GM12878 (cell line): ENCODE measurements around the gene CDC14B. TPM values are rescaled to one million over a fixed set of nuclear protein-coding genes. Genes with fewer than 3 reads are reported as not detected.

ENCODE experiments used
- BHLHE40 ChIP-seq, 2 experiments: fragments of 450-650 bp in 1 of 2; IDR thresholded peaks; 2 replicates each; pipeline ENCODE4 v1.6.1; 2011 to 2017; ENCODE audit warnings: low read depth in 2 of 2, borderline replicate concordance in 1 of 2, improper control_type of control experiment in 1 of 2, low read length in 1 of 2, mild to moderate bottlenecking in 1 of 2
- CREB1 ChIP-seq: IDR thresholded peaks from 2 replicates; pipeline ENCODE4 v1.6.1; 2012; ENCODE audit warnings: low read depth, mild to moderate bottlenecking, inconsistent platforms
- ETV6 ChIP-seq, 2 experiments: fragments of 450-650 bp in 1 of 2; IDR thresholded peaks in 1 of 2; conservative IDR thresholded peaks in 1 of 2; 2 replicates each; pipeline ENCODE4 v1.6.1; 2014; ENCODE audit warnings: antibody characterized with exemption in 1 of 2, borderline replicate concordance in 1 of 2, low read depth in 1 of 2, mild to moderate bottlenecking in 1 of 2, moderate library complexity in 1 of 2
- EZH2 ChIP-seq: IDR thresholded peaks from 2 replicates; pipeline ENCODE4 v1.6.1; 2012; ENCODE audit warnings: low read depth, mild to moderate bottlenecking, control low read depth, inconsistent platforms, low read length, borderline replicate concordance; ENCODE audit not compliant: control insufficient read depth
- HDGF ChIP-seq: fragments of 450-650 bp; IDR thresholded peaks from 2 replicates; pipeline ENCODE4 v1.6.1; 2016; ENCODE audit warnings: antibody characterized with exemption
- IKZF1 ChIP-seq: fragments of 450-650 bp; conservative IDR thresholded peaks from 2 replicates; pipeline ENCODE4 v1.6.1; 2017; ENCODE audit warnings: antibody characterized with exemption, mild to moderate bottlenecking
- MYC ChIP-seq: IDR thresholded peaks from 2 replicates; pipeline ENCODE4 v1.6.1; 2011; ENCODE audit warnings: mild to moderate bottlenecking, low read length, moderate library complexity, inconsistent platforms; ENCODE audit not compliant: insufficient read depth, insufficient replicate concordance, insufficient read length, severe bottlenecking
- NFYA ChIP-seq: IDR thresholded peaks from 2 replicates; pipeline ENCODE4 v1.6.1; 2011; ENCODE audit warnings: low read depth, mild to moderate bottlenecking, low read length, improper control_type of control experiment, borderline replicate concordance
- TAF1 ChIP-seq: IDR thresholded peaks from 2 replicates; pipeline ENCODE4 v1.6.1; 2011; ENCODE audit warnings: mild to moderate bottlenecking, low read depth, low read length, borderline replicate concordance
- TCF12 ChIP-seq: IDR thresholded peaks from 2 replicates; pipeline ENCODE4 v1.6.1; 2011; ENCODE audit warnings: low read depth, mild to moderate bottlenecking, low read length
- ZNF217 ChIP-seq: fragments of 450-650 bp; IDR thresholded peaks from 2 replicates; pipeline ENCODE4 v1.6.1; 2017; ENCODE audit warnings: antibody characterized with exemption, mild to moderate bottlenecking
- ZSCAN29 ChIP-seq: fragments of 450-650 bp; IDR thresholded peaks from 2 replicates; pipeline ENCODE4 v1.6.1; 2017; ENCODE audit warnings: mild to moderate bottlenecking, moderate library complexity
- polyA plus RNA-seq, 11 experiments: library from polyadenylated mRNA; depleted of rRNA in 4 of 11; unstranded in 6 of 11; stranded (reverse) in 5 of 11; fragments of >200 nt; fragmentation: Nextera tagmentation in 4 of 11; fragmentation: Illumina TruSeq in 1 of 11; extraction: Ambion mirVana in 4 of 11; extraction: Trizol in 1 of 11; gene quantifications; 1 replicate in 1 of 11; 2 replicates in 10 of 11; pipeline versions ENCODE4 v1.2.1 to v1.2.3, GENCODE V29; 2011 to 2016; ENCODE audit warnings: inconsistent platforms in 2 of 11, missing spikeins in 2 of 11, low read depth in 1 of 11
- total RNA-seq, 4 experiments: library from RNA; depleted of rRNA in 3 of 4; stranded (reverse); fragments of >200 nt in 3 of 4; fragmentation: Illumina TruSeq in 1 of 4; extraction: Trizol in 1 of 4; gene quantifications; 2 replicates each; pipeline versions ENCODE4 v1.2.1 to v1.2.3, GENCODE V29; 2013 to 2021
- TF ChIP-seq, protein P1 (sequence below): IDR thresholded peaks from 2 replicates; pipeline ENCODE4 v1.6.1; 2011; ENCODE audit warnings: mild to moderate bottlenecking, low read depth, low read length, moderate library complexity; ENCODE audit not compliant: insufficient replicate concordance
- TF ChIP-seq, protein P2 (sequence below): fragments of 450-650 bp; IDR thresholded peaks from 2 replicates; pipeline ENCODE4 v1.6.1; 2018; ENCODE audit warnings: mild to moderate bottlenecking, low read depth, moderate library complexity; ENCODE audit not compliant: partially characterized antibody
- TF ChIP-seq, protein P3 (sequence below): fragments of 450-650 bp; IDR thresholded peaks from 2 replicates; pipeline ENCODE4 v1.6.1; 2017; ENCODE audit warnings: low read depth, mild to moderate bottlenecking, moderate library complexity
- TF ChIP-seq, protein P4 (sequence below): IDR thresholded peaks from 2 replicates; pipeline ENCODE4 v1.6.1; 2011; ENCODE audit warnings: low read depth, low read length, improper control_type of control experiment, borderline replicate concordance
- TF ChIP-seq, protein P5 (sequence below): IDR thresholded peaks from 2 replicates; pipeline ENCODE4 v1.6.1; 2012; ENCODE audit warnings: low read length, inconsistent platforms
- TF ChIP-seq, protein P6 (sequence below): IDR thresholded peaks from 2 replicates; pipeline ENCODE4 v1.6.1; 2011; ENCODE audit warnings: low read depth, mild to moderate bottlenecking, low read length, moderate library complexity, borderline replicate concordance; ENCODE audit errors: extremely low read depth

The CDC14B gene
- total and polyA plus RNA-seq, 10 of the 15 experiments (the other 5 are each of a cell fraction or from before 2014, with no cell fraction given) = 3.7 to 11.7 (median 6.2) TPM

DNA sequence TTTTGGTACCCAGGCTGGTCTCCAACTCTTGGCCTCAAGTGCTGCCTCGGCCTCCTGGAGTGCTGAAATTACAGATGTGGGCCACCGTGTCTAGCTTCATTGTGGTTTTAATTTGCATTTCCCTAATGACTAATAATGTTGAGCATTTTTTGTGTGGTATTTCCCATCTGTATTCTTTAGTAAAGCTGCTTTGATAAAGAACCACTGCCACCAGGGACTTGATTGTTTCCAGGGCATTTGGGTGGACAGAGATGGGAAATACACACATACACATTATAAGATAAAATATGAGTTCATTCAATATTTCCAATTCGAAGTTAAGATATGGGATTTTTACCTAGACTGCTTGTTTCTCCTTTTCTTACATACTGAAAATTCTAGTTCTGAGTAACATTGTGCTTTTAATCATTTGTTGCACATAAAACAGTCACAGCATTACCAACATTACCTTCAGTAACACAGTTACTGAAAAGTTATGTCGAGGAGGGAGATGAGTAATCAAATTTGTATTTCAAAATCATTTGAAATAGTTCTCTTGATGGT is 140.7 kb downstream of the CDC14B start (continued):
- TF ChIP-seq, protein P1, sequence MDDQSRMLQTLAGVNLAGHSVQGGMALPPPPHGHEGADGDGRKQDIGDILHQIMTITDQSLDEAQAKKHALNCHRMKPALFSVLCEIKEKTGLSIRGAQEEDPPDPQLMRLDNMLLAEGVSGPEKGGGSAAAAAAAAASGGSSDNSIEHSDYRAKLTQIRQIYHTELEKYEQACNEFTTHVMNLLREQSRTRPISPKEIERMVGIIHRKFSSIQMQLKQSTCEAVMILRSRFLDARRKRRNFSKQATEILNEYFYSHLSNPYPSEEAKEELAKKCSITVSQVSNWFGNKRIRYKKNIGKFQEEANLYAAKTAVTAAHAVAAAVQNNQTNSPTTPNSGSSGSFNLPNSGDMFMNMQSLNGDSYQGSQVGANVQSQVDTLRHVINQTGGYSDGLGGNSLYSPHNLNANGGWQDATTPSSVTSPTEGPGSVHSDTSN = no peak
- no peak for TF ChIP-seq TCF12
- peak; percentile 92; the same call in 1 of the 2 replicates for TF ChIP-seq ZNF217
- TF ChIP-seq, protein P2, sequence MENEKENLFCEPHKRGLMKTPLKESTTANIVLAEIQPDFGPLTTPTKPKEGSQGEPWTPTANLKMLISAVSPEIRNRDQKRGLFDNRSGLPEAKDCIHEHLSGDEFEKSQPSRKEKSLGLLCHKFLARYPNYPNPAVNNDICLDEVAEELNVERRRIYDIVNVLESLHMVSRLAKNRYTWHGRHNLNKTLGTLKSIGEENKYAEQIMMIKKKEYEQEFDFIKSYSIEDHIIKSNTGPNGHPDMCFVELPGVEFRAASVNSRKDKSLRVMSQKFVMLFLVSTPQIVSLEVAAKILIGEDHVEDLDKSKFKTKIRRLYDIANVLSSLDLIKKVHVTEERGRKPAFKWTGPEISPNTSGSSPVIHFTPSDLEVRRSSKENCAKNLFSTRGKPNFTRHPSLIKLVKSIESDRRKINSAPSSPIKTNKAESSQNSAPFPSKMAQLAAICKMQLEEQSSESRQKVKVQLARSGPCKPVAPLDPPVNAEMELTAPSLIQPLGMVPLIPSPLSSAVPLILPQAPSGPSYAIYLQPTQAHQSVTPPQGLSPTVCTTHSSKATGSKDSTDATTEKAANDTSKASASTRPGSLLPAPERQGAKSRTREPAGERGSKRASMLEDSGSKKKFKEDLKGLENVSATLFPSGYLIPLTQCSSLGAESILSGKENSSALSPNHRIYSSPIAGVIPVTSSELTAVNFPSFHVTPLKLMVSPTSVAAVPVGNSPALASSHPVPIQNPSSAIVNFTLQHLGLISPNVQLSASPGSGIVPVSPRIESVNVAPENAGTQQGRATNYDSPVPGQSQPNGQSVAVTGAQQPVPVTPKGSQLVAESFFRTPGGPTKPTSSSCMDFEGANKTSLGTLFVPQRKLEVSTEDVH = no peak
- no peak for TF ChIP-seq EZH2
- TF ChIP-seq IKZF1 = 0 out of 2 replicates have a peak, but pooled peaks have one; percentile 39
- TF ChIP-seq, protein P3, sequence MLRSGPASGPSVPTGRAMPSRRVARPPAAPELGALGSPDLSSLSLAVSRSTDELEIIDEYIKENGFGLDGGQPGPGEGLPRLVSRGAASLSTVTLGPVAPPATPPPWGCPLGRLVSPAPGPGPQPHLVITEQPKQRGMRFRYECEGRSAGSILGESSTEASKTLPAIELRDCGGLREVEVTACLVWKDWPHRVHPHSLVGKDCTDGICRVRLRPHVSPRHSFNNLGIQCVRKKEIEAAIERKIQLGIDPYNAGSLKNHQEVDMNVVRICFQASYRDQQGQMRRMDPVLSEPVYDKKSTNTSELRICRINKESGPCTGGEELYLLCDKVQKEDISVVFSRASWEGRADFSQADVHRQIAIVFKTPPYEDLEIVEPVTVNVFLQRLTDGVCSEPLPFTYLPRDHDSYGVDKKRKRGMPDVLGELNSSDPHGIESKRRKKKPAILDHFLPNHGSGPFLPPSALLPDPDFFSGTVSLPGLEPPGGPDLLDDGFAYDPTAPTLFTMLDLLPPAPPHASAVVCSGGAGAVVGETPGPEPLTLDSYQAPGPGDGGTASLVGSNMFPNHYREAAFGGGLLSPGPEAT = peak; percentile 40; the same call in 1 of the 2 replicates
- no peak for TF ChIP-seq TAF1
- no peak for TF ChIP-seq HDGF
- no peak for TF ChIP-seq BHLHE40 (IDR thresholded peaks at IDR 0.05; ENCODE audit: borderline replicate concordance in 1 of 2, low read depth in 2 of 2, low read length in 1 of 2)
- TF ChIP-seq ETV6 (conservative IDR thresholded peaks at IDR 0.05 in 1 of 2, IDR thresholded peaks at IDR 0.05 in 1 of 2; ENCODE audit: borderline replicate concordance in 1 of 2, low read depth in 1 of 2) = peak in 1 of 2 experiments; percentile 91; a peak in 2 of 4 replicates
- TF ChIP-seq, protein P4, sequence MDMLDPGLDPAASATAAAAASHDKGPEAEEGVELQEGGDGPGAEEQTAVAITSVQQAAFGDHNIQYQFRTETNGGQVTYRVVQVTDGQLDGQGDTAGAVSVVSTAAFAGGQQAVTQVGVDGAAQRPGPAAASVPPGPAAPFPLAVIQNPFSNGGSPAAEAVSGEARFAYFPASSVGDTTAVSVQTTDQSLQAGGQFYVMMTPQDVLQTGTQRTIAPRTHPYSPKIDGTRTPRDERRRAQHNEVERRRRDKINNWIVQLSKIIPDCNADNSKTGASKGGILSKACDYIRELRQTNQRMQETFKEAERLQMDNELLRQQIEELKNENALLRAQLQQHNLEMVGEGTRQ = no peak
- TF ChIP-seq, protein P5, sequence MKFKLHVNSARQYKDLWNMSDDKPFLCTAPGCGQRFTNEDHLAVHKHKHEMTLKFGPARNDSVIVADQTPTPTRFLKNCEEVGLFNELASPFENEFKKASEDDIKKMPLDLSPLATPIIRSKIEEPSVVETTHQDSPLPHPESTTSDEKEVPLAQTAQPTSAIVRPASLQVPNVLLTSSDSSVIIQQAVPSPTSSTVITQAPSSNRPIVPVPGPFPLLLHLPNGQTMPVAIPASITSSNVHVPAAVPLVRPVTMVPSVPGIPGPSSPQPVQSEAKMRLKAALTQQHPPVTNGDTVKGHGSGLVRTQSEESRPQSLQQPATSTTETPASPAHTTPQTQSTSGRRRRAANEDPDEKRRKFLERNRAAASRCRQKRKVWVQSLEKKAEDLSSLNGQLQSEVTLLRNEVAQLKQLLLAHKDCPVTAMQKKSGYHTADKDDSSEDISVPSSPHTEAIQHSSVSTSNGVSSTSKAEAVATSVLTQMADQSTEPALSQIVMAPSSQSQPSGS = peak; percentile 82
- TF ChIP-seq CREB1 = 0 out of 2 replicates have a peak, but pooled peaks have one; percentile 6
- TF ChIP-seq, protein P6, sequence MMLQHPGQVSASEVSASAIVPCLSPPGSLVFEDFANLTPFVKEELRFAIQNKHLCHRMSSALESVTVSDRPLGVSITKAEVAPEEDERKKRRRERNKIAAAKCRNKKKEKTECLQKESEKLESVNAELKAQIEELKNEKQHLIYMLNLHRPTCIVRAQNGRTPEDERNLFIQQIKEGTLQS = no peak
- TF ChIP-seq ZSCAN29 = no peak
- no peak for TF ChIP-seq MYC
- no peak for TF ChIP-seq NFYA
